ENCODE measurements around the gene C5orf58. TPM values are rescaled to one million over a fixed set of nuclear protein-coding genes. Genes with fewer than 3 reads are reported as not detected.

The C5orf58 gene
- total and polyA plus RNA-seq, 8 donors, result 0.34 to 0.72 (median 0.43) TPM; not detected in 2

- Histone ChIP-seq H3K27ac (peak overlapping the region; percentile 7 to 85), H3K4me3 (no peak overlapping the region), H3K9me3 (no peaks in the 10 kb centered on the region), H3K4me1 (peaks cover 5 to 97% of the 10 kb centered on the region in 2 donors), H3K27me3 (no peaks in the 10 kb centered on the region), H3K36me3 (peaks cover 0 to 86% of the 10 kb centered on the region in 2 donors)
- no peak for TF ChIP-seq CTCF (IDR thresholded peaks at IDR 0.05)
- ATAC-seq, result no peak
- no peak for DNase-seq
- intact Hi-C loops (cut with DNase I), result loop anchor here in 1 of 2 donors (5.0 to 10.0 kb wide), 2 partner anchors 67 to 154 kb away; no protein-coding TSS in a partner anchor
Observed at GRCh38 chr5:170270293-170271069, 37.7 kb downstream of the C5orf58 start.

- Histone ChIP-seq H3K36me3 (peaks cover 0 to 61% of the 10 kb centered on the region in 2 donors), H3K9me3 (no peaks in the 10 kb centered on the region), H3K27me3 (no peaks in the 10 kb centered on the region), H3K4me1 (peaks cover 0 to 98% of the 10 kb centered on the region in 2 donors), H3K4me3 (no peak overlapping the region), H3K27ac (peak overlapping the region in 1 of 2 donors; percentile 38)
- TF ChIP-seq CTCF (IDR thresholded peaks at IDR 0.05), result no peak
- peak; percentile 11 for ATAC-seq
- no peak for DNase-seq
- intact Hi-C loops (cut with DNase I), result loop anchor here in 1 of 2 donors (5.0 to 10.0 kb wide), 2 partner anchors 63 to 151 kb away; no protein-coding TSS in a partner anchor
Observed at GRCh38 chr5:170273968-170274710, 41.4 kb downstream of the C5orf58 start.

GRCh38 chr5:170275376-170275994 is 42.7 kb downstream of the C5orf58 start:
- TF ChIP-seq CTCF (IDR thresholded peaks at IDR 0.05), result no peak
- Histone ChIP-seq H3K36me3 (peaks cover 0 to 55% of the 10 kb centered on the region in 2 donors), H3K27me3 (no peaks in the 10 kb centered on the region), H3K9me3 (no peaks in the 10 kb centered on the region), H3K4me3 (no peak overlapping the region), H3K4me1 (peaks cover 8 to 98% of the 10 kb centered on the region in 2 donors), H3K27ac (peak overlapping the region in 1 of 2 donors; percentile 47)
- no peak for ATAC-seq
- intact Hi-C loops (cut with DNase I), result loop anchor here in 1 of 2 donors (10.0 kb wide), 1 partner anchor 149 kb away; no protein-coding TSS in a partner anchor
- no peak for DNase-seq

- no peak overlapping the region for H3K4me3 ChIP-seq
- no peak for DNase-seq
- peaks cover 0 to 55% of the 10 kb centered on the region in 2 donors for H3K36me3 ChIP-seq
- no peak for TF ChIP-seq CTCF (IDR thresholded peaks at IDR 0.05)
- no peak for ATAC-seq
- H3K27ac ChIP-seq, result peak overlapping the region in 1 of 2 donors; percentile 47
- H3K4me1 ChIP-seq, result peaks cover 8 to 98% of the 10 kb centered on the region in 2 donors
- H3K27me3 ChIP-seq, result no peaks in the 10 kb centered on the region
- intact Hi-C loops (cut with DNase I), result loop anchor here in 1 of 2 donors (10.0 kb wide), 1 partner anchor 149 kb away; no protein-coding TSS in a partner anchor
- no peaks in the 10 kb centered on the region for H3K9me3 ChIP-seq
Observed at GRCh38 chr5:170276140-170276539, 43.4 kb downstream of the C5orf58 start.

Measured in left lung (tissue), 10 donors.